Parathyroid adenoma (tissue), 2 donors: Measurements from ENCODE around the gene MAGI1.

Source experiments
- H2AFZ ChIP-seq: fragments of 300-600 bp; sonication (generic); one replicate; pipeline ENCODE4 v1.7.0; 2017; ENCODE audit warnings: antibody characterized with exemption, mild to moderate bottlenecking
- H3K27ac ChIP-seq: fragments of 300-600 bp; sonication (generic); one replicate; pipeline ENCODE4 v1.7.0; 2017
- H3K27me3 ChIP-seq: fragments of 300-600 bp; sonication (generic); one replicate; pipeline ENCODE4 v1.7.0; 2017; ENCODE audit warnings: low read length; ENCODE audit not compliant: control insufficient read depth, insufficient read depth
- H3K36me3 ChIP-seq: fragments of 300-600 bp; sonication (generic); one replicate; pipeline ENCODE4 v1.7.0; 2017; ENCODE audit warnings: low read length; ENCODE audit not compliant: control insufficient read depth, insufficient read depth
- H3K4me1 ChIP-seq: fragments of 300-600 bp; sonication (generic); one replicate; pipeline ENCODE4 v1.7.0; 2017; ENCODE audit warnings: control low read depth
- H3K4me2 ChIP-seq: fragments of 300-600 bp; sonication (generic); one replicate; pipeline ENCODE4 v1.7.0; 2017; ENCODE audit warnings: low read length
- H3K4me3 ChIP-seq: fragments of 300-600 bp; sonication (generic); one replicate; pipeline ENCODE4 v1.7.0; 2017; ENCODE audit warnings: low read depth, low read length
- H3K79me2 ChIP-seq: fragments of 300-600 bp; sonication (generic); one replicate; pipeline ENCODE4 v1.7.0; 2017; ENCODE audit warnings: control low read depth
- H3K9ac ChIP-seq: fragments of 300-600 bp; sonication (generic); one replicate; pipeline ENCODE4 v1.7.0; 2017; ENCODE audit warnings: mild to moderate bottlenecking
- H3K9me3 ChIP-seq: fragments of 300-600 bp; sonication (generic); one replicate; pipeline ENCODE4 v1.7.0; 2017; ENCODE audit warnings: low read length; ENCODE audit not compliant: control insufficient read depth
- TF ChIP-seq, protein P1 (sequence below): fragments of 300-600 bp; sonication (generic); IDR thresholded peaks from one replicate; pipeline ENCODE4 v1.7.0; 2017; ENCODE audit warnings: antibody characterized with exemption, mild to moderate bottlenecking
- donor health status: primary hyperparathyroidism.

The MAGI1 gene

DNA sequence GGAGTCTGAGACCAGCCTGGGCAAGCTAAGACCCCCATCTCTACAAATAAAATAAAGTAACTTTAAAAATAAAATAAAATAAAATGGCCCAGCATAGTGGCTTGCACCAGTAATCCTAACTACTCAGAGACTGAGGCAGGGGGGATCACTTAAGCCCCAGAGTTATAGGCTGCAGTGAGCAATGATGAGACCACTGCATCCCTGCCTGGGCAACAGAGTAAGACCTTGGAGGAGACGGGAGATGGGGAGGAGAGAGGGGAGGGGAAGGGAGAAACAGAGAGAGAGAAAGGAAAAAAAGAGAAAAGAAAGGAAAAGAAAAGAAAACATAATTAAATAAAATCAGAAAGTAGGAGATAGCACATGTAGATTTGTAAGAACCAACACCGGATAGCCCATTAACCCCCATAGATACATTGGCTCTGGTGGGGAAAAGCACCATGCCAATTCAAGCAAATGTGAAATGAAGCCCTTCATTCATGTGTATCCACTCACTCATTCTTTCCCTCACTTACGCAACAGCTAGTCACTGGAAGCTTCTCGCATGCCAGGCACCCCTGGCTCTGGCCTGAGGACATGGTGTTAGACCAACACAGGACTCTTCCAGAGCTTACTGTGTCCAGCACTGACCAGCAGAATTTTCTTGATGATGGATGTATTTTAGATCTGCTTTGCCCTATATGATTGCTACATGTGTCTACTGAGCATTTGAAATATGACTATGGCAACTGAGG lies 183.2 kb downstream of the MAGI1 start:
- H3K4me1 ChIP-seq = peaks cover 6% of the 10 kb centered on the region
- TF ChIP-seq, protein P1, sequence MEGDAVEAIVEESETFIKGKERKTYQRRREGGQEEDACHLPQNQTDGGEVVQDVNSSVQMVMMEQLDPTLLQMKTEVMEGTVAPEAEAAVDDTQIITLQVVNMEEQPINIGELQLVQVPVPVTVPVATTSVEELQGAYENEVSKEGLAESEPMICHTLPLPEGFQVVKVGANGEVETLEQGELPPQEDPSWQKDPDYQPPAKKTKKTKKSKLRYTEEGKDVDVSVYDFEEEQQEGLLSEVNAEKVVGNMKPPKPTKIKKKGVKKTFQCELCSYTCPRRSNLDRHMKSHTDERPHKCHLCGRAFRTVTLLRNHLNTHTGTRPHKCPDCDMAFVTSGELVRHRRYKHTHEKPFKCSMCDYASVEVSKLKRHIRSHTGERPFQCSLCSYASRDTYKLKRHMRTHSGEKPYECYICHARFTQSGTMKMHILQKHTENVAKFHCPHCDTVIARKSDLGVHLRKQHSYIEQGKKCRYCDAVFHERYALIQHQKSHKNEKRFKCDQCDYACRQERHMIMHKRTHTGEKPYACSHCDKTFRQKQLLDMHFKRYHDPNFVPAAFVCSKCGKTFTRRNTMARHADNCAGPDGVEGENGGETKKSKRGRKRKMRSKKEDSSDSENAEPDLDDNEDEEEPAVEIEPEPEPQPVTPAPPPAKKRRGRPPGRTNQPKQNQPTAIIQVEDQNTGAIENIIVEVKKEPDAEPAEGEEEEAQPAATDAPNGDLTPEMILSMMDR = no peak

DNA sequence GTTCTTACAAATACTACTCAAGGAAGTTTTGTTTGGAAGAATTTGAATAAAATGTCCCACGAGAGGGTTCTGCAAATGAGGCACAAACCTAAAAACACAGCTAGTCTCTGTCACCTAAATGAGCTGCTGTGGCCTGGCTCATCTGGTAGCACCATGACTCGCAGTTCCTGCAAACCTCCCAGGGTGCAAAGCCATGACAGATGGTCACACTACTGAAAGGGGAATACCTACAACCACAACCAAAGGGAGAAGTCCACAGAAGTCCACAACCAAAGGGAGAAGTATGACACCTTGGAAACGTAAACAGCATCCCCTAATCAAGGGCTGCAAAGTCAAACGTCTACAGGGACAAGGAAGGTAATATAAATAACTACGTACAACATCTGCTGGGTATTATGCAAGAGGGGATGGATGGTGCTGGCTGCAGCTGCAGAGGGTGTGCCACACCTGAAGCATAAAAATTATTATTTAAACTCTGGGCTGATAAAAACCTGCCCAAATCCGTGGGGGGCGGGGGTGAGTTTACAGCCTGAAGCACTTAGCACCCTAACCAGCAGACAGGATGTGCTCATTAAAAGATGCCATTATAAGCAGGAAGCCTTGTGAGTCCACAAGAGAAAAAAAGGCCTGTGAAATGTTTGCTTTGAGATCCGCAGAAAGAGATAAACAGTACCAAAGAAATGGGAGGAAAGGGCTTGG lies 184.0 kb downstream of the MAGI1 start:
- Histone ChIP-seq H3K27ac (no peak overlapping the region), H3K4me2 (no peak overlapping the region), H3K4me1 (peaks cover 6% of the 10 kb centered on the region), H3K9ac (no peak overlapping the region), H3K36me3 (no peaks in the 10 kb centered on the region), H3K4me3 (no peak overlapping the region), H3K79me2 (peaks cover 11% of the 10 kb centered on the region), H2AFZ (no peak overlapping the region), H3K9me3 (no peaks in the 10 kb centered on the region), H3K27me3 (no peaks in the 10 kb centered on the region)
- TF ChIP-seq, protein P1 = no peak

More for the DNA sequence above, 183.2 kb downstream of the MAGI1 start:
- Histone ChIP-seq H3K4me2 (no peak overlapping the region), H3K79me2 (peaks cover 11% of the 10 kb centered on the region), H3K4me3 (no peak overlapping the region), H3K9ac (no peak overlapping the region), H3K9me3 (no peaks in the 10 kb centered on the region), H3K27ac (no peak overlapping the region), H3K27me3 (no peaks in the 10 kb centered on the region), H2AFZ (no peak overlapping the region), H3K36me3 (no peaks in the 10 kb centered on the region)

DNA sequence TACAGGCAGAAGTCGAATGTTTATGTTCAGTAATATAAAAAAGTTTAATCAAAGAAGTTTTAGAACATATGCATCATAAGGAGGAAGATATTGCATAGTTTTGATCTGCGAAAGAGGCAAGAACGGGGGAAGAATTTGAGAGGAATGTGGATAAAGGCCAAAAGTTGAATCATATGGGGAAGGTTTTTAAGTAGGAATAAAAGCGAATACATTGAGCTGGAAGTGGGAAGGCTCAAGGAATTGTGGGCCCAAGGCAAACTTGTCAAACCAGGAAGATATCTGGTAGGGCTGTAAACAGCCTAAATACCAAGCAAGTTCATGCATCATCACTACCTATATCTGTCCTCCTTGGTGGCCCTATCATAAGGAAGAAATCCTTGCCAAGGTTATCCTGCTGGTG lies 186.9 kb downstream of the MAGI1 start:
- Histone ChIP-seq H2AFZ (no peak overlapping the region), H3K4me2 (no peak overlapping the region), H3K4me1 (peaks cover 4% of the 10 kb centered on the region), H3K36me3 (no peaks in the 10 kb centered on the region), H3K27me3 (no peaks in the 10 kb centered on the region), H3K27ac (no peak overlapping the region), H3K4me3 (no peak overlapping the region), H3K9ac (no peak overlapping the region), H3K9me3 (no peaks in the 10 kb centered on the region), H3K79me2 (peaks cover 8% of the 10 kb centered on the region)
- TF ChIP-seq, protein P1 = no peak

DNA sequence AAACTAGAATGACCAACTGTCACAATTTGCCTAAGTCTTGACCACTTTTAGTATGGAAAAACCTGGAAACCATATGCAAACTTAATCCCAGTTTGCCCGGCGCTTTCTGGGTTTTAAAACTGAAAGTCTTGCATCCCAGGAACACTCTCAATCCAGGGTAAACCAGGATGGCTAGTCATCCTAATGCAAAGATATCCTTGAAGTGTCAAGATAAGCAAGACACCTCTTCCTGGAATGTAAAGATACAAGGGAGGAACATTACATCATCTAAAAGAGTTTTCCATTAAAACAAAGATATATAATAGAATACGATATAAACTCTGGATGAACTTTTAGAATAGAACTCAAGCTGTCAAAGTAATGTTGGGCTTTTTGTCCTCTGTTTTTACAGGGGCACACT lies 188.5 kb downstream of the MAGI1 start:
- Histone ChIP-seq H3K79me2 (peaks cover 6% of the 10 kb centered on the region), H3K9me3 (no peaks in the 10 kb centered on the region), H2AFZ (no peak overlapping the region), H3K36me3 (no peaks in the 10 kb centered on the region), H3K4me3 (no peak overlapping the region), H3K4me1 (peaks cover 4% of the 10 kb centered on the region), H3K27me3 (no peaks in the 10 kb centered on the region), H3K4me2 (no peak overlapping the region), H3K27ac (no peak overlapping the region), H3K9ac (no peak overlapping the region)
- TF ChIP-seq, protein P1 = no peak
